ENCODE results near the gene HOXC6.

Gene HOXC6

GRCh38 chr12:54022960-54023884 lies 5.0 kb upstream of the HOXC6 start:
- TF ChIP-seq, protein P1, sequence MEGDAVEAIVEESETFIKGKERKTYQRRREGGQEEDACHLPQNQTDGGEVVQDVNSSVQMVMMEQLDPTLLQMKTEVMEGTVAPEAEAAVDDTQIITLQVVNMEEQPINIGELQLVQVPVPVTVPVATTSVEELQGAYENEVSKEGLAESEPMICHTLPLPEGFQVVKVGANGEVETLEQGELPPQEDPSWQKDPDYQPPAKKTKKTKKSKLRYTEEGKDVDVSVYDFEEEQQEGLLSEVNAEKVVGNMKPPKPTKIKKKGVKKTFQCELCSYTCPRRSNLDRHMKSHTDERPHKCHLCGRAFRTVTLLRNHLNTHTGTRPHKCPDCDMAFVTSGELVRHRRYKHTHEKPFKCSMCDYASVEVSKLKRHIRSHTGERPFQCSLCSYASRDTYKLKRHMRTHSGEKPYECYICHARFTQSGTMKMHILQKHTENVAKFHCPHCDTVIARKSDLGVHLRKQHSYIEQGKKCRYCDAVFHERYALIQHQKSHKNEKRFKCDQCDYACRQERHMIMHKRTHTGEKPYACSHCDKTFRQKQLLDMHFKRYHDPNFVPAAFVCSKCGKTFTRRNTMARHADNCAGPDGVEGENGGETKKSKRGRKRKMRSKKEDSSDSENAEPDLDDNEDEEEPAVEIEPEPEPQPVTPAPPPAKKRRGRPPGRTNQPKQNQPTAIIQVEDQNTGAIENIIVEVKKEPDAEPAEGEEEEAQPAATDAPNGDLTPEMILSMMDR (IDR thresholded peaks at IDR 0.05; ENCODE audit: low read depth, low read length, missing control alignments): no peak
- H3K4me3 ChIP-seq (replicated peaks; ENCODE audit: low read depth, low read length): no peak overlapping the region

DNA sequence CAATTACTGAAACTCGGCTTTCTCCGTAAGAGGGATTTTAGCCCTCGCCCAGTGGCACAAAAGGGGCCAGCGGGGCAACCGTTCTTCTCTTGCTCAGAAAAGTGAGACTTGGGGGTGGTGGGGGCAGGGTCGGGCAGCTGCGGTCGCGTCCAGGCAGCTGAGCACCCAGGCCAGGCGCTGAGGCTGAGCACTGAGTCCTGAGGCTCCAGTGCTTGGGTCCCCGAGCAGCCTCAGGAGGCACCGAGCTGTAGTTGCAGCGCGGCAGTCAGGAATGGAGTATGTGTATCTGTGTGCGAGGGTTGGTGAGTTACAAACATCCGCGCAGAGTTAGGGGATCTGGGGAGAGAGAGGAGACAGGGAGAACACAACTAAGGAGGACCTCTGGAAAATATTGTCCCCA lies 4.1 kb upstream of the HOXC6 start:
- TF ChIP-seq, protein P1 (IDR thresholded peaks at IDR 0.05; ENCODE audit: low read depth, low read length, missing control alignments): no peak
- DNase-seq (ENCODE audit: extremely low read depth, low read depth): no peak
- no peak overlapping the region for H3K4me3 ChIP-seq (replicated peaks; ENCODE audit: low read depth, low read length)

More at GRCh38 chr12:54022960-54023884, 5.0 kb upstream of the HOXC6 start:
- DNase-seq (ENCODE audit: extremely low read depth, low read depth): no peak

- TF ChIP-seq, protein P1 (IDR thresholded peaks at IDR 0.05; ENCODE audit: low read depth, low read length, missing control alignments): no peak
- no peak overlapping the region for H3K4me3 ChIP-seq (replicated peaks; ENCODE audit: low read depth, low read length)
- DNase-seq (ENCODE audit: extremely low read depth, low read depth): no peak
These were observed 3.5 kb upstream of the HOXC6 start for GRCh38 chr12:54024581-54025305.

DNA sequence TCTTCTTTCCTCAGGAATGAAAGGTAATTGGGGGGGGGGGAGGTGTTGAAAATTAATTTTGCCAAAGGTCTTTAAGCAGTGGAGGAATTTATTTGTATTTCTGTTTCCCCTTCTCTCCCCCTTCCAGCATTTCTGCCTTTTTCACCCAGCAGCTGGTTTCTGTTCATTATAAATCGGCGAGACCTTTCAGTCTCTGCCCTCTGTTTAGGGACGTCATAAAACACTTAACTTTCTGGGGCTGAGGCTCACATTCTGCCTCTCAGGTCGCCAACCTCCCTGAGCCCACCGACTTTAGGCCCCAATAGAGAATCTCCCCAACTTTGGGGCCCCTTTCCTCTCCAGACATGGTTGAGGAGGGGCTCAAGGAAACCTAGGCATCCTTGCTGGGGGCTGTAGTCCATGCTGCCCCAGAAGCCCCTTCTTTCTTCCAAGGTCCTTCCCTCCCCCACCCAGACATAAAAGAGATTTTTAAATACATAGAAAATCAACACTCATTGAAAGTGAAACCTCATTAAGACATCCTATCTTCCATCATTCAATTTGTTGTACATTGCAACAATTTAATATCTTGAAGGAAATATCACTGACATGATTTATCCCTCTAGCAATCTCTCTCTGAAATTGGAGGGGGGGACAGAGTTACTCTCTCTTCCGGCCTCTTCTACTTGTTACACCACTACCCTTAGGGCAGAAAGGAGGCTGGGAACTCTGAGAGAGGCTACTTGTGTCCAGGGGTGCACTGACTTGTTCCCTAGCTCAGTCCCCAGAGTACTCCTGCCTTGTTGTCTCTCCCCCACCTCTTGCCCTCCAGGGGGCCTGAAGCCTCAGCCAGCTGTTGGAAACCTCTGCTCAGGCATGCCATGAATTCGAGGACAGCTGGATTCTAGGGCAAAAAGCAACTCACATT lies 2.5 kb upstream of the HOXC6 start:
- no peak overlapping the region for H3K4me3 ChIP-seq (replicated peaks; ENCODE audit: low read depth, low read length)
- no peak for DNase-seq (ENCODE audit: extremely low read depth, low read depth)
- TF ChIP-seq, protein P1 (IDR thresholded peaks at IDR 0.05; ENCODE audit: low read depth, low read length, missing control alignments): no peak

DNA sequence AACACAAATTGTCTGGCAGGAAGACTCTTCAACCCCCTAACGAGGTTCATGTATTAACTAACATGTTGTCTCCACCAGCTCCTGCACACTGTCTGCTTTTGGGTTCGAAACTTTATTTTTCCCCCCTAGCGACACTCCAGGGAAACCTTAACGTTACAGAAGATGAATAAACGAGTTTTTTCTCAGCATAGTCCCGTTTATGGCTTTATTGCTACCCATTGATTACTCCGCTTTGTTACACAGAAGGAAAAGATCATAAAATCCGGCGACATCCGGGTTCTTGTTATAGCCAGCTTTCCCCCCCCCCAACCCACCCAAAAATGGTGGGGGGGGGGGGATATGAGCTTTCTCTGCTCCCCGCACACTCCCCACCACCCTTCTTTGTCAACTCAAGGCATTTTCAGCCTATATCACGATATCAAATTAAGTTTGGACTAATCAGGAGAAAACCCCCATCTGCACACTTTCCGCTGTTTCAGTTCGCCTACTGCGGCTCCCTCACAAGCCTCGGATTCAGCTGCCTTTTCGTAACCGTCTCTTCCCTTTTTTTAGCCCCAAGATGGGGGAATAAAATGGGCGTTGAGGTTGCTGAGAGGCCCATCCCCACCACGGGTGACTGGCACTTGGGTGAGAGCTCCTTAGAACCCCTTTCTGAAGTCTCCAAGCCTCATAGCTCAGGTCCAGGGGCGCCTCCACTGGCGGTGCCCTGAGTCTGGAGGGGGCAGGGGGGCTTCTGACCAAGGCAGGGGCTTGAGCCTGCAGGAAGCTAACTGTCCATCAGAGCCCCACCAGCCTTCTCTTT lies 1.4 kb upstream of the HOXC6 start:
- no peak overlapping the region for H3K4me3 ChIP-seq (replicated peaks; ENCODE audit: low read depth, low read length)
- DNase-seq (ENCODE audit: extremely low read depth, low read depth): no peak
- TF ChIP-seq, protein P1 (IDR thresholded peaks at IDR 0.05; ENCODE audit: low read depth, low read length, missing control alignments): no peak

DNA sequence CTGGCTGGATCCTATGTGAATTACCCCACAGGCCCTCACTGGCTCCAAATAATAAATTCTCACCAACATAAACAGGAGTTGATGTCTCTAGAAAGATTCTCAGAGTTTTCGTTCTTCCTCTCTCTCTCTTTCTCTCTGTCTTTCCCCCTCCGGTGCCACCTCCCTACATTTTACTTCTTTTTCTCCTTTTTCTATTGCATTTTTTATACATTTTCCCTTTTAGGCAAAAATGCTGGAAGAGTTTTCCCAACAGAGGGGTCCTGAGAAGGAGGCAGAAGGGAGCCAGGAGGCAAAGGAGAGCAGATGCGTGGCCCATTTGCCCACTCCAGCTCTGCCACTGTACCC lies 826 bp upstream of the HOXC6 start:
- TF ChIP-seq, protein P1 (IDR thresholded peaks at IDR 0.05; ENCODE audit: low read depth, low read length, missing control alignments): no peak
- DNase-seq (ENCODE audit: extremely low read depth, low read depth): no peak
- H3K4me3 ChIP-seq (replicated peaks; ENCODE audit: low read depth, low read length): no peak overlapping the region
